Fibroblast of skin of back (primary cell): ENCODE data around the gene IER3IP1. TPM values are rescaled to one million over a fixed set of nuclear protein-coding genes. Genes with fewer than 3 reads are reported as not detected.
"Not testable (repeated sequence)": the region's sequence is repeated elsewhere in the genome, so short reads cannot be mapped to it uniquely, and the experiment has no call there.

Source experiments
- DNase-seq: peaks from one replicate; pipeline ENCODE4 v3.0.0-alpha.2; 2013
- polyA plus RNA-seq, 2 experiments: library from polyadenylated mRNA; unstranded; fragments of 120-200 nt; gene quantifications; one replicate each; pipeline ENCODE4 v1.2.1, GENCODE V29; 2013; ENCODE audit not compliant: insufficient read length in 2 of 2

IER3IP1 gene
- polyA plus RNA-seq (2013, experiment 1 of 2; ENCODE audit: insufficient read length) = 22.4 TPM
- 20.5 TPM for polyA plus RNA-seq (2013, experiment 2 of 2; ENCODE audit: insufficient read length)

GRCh38 chr18:47175898-47176575, at the start of gene IER3IP1:
TSS of gene IER3IP1 (minus strand) at chr18:47176364. CDS start at chr18:47176277, 87 bp downstream.
- peak; percentile 91 for DNase-seq

DNA sequence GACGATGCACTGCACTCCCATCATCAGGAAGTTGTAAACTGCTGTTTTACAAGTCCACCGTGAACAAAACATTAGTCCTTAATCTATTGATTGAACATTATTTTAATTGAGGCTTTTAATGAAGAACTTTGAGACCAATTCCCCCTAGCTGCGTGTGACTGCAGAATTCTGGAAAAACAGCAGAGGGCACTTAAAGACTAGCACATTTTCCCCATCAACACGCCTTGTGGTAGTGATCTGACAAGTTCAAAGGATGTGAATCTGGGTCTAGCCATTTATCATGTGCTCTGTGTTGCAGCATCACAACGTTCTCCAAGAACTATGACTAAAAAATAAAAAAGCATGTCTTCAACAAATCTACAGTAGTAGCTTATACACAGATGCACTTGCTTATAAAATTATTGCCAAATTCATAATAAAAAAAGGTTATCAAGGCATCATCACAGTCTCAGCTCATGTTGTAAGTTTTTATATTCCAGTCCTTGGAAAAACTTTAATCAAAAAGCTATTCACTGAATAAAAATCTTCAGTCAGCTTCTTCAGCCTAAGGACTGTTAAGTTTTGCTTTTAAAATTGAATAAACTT, 39.5 kb upstream of the IER3IP1 start:
- peak; percentile 54 for DNase-seq

DNA sequence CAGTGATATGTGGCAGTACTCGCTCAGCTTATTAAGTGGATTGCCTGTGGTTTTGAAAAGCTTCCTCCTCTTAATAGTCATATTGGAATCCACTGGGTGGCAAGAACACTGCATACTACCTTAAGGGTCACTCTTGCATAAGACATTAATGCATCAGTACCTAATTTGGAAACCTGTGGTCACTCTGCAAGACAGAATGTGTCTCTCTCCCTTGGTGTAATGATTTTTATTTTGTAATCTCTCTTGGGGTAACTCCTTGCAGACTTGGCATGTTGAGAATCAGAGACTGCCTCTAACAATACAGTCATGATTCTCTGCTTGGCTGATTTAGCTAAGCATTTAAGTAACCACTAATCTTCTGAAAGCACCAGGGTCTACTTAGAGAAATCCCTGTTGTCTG, 33.0 kb upstream of the IER3IP1 start:
- DNase-seq = no peak

- peak; percentile 15 for DNase-seq
Observed at GRCh38 chr18:47206945-47207637, 30.9 kb upstream of the IER3IP1 start.

- DNase-seq = peak; percentile 33
Observed at GRCh38 chr18:47204908-47205522, 28.9 kb upstream of the IER3IP1 start.

GRCh38 chr18:47203626-47204464, 27.7 kb upstream of the IER3IP1 start:
- no peak for DNase-seq

DNA sequence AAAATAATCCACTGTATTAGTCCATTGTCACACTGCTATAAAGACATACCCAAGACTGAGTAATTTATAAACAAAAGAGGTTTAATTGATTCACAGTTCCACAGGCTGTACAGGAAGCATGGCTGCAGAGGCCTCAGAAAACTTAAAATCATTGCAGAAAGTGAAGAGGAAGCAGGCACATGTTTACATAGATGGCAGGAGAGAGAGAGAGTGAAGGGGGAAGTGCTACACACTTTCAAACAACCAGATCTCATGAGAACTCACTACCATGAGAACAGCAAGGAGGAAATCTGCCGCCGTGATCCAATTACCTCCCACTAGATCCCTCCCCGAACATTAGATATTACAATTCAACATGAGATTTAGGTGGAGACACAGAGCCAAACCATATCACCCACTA, 19.8 kb upstream of the IER3IP1 start:
- DNase-seq = not testable (repeated sequence)

DNA sequence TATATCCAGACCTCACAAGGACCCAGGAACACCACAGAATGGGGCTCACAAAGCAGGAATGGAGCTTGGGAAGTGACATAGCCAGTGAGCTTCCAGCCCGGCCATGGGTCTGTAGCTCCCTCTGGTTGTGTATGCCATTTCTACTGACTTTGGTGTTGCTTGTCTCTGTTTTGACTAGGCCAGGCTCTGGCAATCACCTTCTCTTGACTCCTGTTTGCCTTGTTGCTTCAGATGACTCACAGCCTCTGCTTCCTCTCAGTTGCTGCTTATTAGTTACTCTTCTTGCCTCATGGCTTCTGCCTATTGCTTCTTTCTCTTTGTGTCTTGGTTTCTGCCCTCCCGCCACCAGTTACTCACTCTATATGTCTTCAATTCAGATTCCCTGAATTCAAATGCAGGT, 15.8 kb upstream of the IER3IP1 start:
- no peak for DNase-seq

GRCh38 chr18:47187721-47188120, 11.6 kb upstream of the IER3IP1 start:
- no peak for DNase-seq

DNA sequence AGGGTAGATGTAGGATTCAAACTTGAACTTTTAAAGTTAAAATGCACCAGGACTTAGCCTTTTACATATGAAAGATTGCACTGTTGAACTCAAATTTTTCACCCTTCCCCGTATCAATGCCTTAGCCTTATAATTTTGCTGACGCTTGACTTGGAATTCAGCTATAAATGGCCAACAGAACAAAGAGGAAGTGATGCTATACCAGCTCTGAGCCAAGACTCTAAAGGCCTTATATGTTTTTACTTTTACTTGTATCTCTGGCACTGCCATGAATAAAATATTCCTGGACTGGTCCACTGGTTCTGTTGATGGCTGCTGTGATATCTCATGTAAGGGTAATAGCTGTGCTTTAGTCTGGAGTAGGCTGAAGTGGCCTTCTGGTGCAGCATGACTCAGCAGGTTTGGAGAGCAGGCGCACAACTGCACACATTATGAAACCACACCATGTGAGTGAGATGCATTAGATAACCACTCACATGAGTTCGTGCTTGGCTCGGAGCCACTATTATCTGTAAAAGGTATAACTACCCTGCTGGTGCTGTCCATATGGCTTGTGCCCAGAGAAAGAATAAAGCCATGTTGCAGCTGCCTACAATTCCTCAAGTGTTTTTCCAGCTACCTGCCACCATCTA, 8.4 kb upstream of the IER3IP1 start:
- DNase-seq = peak; percentile 16

DNA sequence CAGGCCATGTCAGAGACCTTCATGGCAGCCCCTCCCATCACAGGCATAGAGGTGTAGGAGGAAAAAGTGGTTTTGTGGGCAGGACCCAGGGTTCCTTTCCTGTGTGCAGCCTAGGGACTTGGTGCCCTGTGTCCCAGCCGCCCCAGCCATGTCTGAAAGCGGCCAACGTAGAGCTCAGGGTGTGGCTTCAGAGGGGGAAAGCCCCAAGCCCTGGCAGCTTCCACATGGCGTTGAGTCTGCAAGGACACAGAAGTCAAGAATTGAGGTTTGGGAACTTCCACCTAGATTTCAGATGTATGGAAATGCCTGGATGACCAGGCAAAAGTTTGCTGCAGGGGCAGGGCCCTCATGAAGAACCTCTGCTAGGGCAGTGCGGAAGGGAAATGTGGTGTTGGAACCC, 6.0 kb upstream of the IER3IP1 start:
- not testable (repeated sequence) for DNase-seq

GRCh38 chr18:47180765-47181164, 4.6 kb upstream of the IER3IP1 start:
- DNase-seq = no peak

DNA sequence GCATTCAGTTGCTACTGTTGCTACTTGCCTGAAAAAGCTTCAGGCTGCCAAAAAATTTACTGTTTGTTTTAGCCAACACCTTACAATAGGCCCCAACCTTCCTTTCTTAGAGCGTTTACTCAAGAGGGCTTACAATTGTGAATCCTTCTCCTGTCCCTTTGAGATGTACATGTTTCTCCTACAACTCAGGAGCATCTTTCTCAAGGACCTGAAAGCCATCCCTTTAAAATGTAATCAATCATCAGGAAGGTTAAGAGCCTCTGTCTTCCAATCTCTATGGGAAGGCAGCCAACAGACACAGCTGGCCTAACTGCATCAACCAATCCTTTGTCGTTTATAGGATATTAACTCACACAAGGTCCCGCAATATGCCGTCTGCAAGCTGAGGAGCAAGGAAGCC, 3.4 kb upstream of the IER3IP1 start:
- no peak for DNase-seq

DNA sequence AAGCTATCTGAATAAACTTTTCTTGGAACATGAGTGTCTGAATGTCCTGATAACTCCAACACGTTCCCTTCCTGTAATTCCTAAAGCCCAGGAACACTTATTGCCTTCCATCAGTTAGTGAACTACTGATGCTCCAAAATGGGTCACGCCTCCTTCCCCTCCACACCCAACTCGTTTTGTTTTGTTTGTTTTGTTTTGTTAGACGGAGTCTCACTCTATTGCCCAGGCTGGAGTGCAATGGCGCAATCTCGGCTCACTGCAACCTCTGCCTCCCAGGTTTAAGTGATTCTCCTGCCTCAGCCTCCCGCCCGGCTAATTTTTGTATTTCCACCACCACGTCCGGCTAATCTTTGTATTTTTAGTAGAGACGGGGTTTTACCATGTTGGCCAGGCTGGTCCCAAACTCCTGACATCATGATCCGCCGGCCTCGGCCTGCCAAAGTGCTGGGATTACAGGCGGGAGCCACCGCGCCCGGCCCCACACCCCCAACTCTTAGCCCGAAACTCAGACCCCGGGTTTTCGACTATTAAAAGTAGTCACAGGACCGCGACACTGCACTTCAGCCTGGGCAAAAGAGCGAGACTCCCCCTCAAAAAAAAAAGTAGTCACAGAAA, 774 bp downstream of the IER3IP1 start:
- peak; percentile 27 for DNase-seq

- no peak for DNase-seq
Observed at GRCh38 chr18:47174545-47175116, 1.5 kb downstream of the IER3IP1 start.

DNA sequence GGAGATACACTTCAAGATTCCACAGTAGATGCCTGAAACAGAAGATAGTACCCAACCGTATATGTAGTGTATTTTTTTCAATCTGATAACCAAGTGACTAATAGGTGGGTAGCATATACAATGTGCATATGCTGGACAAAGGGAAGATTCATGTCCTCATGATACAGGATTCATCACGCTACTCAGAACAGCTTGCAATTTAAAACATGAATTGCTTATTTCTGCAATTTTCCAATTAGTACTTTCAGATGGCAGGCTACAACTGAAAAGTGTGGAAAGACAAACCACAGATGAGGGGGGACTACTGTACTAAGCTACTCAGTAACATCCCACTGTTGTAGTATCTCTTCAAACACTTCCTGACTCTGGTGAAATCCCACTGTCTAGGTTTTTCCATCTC, 3.7 kb downstream of the IER3IP1 start:
- no peak for DNase-seq

DNA sequence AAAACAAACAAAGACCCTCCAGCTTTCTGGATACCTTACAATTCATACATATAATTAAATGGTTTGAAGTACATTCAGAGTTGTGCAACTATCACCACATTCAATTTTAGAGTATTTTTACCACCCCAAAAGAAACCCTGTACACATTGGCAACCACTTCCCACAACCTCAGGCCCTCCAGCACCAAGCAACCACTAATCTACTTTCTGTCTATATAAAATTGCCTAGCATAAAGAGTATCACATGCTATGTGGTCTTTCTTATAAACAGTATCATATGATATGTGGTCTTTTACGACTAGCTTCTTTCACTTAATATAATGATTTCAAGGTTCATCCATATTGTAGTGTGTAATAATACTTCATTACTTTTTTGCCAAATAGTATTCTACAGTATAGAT, 7.3 kb downstream of the IER3IP1 start:
- no peak for DNase-seq

- DNase-seq = no peak
Observed at GRCh38 chr18:47168509-47168908, 7.7 kb downstream of the IER3IP1 start.

DNA sequence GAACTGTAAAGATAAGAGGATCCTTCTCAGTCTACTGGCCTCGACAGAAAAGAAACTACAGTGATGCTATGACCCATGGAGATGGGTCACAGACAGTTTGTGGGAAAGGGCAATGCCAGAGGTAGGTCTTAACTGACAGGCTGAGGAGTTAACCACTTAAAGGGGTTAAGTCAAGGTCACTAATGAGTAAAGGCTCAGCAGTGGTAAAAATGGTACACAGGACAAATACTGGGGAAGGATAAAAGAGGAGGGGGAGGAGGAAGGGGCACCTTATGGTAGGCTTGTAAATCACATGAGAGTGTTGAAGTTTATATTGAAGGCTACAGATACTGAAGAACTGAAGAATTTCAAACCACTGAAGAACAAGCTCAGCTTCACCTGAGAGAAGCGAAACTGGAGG, 9.9 kb downstream of the IER3IP1 start:
- no peak for DNase-seq

GRCh38 chr18:47163241-47163640, 12.9 kb downstream of the IER3IP1 start:
- DNase-seq = peak; percentile 53

DNA sequence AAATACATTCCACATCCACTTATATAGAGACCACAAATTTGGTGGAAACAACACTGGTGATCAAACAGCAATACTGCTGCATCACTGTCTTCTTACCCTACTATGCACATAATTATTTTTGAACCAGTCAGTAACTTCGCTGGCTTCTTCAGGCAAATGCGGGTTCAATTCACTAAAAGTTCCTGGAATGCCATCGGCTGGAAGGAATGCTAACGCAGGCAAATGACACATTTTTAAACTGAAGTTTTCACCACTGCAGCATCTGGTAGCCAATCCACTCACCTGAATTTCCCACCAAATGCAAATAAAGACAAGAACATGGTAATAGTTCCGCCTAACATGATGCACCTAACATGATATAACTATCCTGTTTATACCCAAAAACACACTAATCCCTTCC, 15.9 kb downstream of the IER3IP1 start:
- no peak for DNase-seq
